Smooth muscle cell (in vitro differentiated cells): ENCODE results near the gene ZNF771. TPM values are rescaled to one million over a fixed set of nuclear protein-coding genes. Genes with fewer than 3 reads are reported as not detected.

Experiments used
- DNase-seq: peaks from one replicate; lab custom pipeline; 2025; ENCODE audit not compliant: unreplicated experiment; lab: John Stamatoyannopoulos, UW
- H2AFZ ChIP-seq: fragments of 200-600 bp; sonication (generic); 2 replicates; pipeline ENCODE4 v1.6.0; 2016; ENCODE audit warnings: antibody characterized with exemption, low read depth, mild to moderate bottlenecking
- H3F3A ChIP-seq: fragments of 200-600 bp; sonication (generic); 2 replicates; pipeline ENCODE4 v1.6.0; 2017; ENCODE audit warnings: antibody characterized with exemption, low read depth
- H3K27ac ChIP-seq: fragments of 200-600 bp; sonication (generic); 2 replicates; pipeline ENCODE4 v1.5.1; 2016; ENCODE audit warnings: low read depth, mild to moderate bottlenecking
- H3K27me3 ChIP-seq: fragments of 200-600 bp; sonication (generic); 2 replicates; pipeline ENCODE4 v1.6.1; 2016; ENCODE audit warnings: low read depth, mild to moderate bottlenecking
- H3K36me3 ChIP-seq: fragments of 200-600 bp; sonication (generic); 2 replicates; pipeline ENCODE4 v1.5.1; 2016; ENCODE audit warnings: low read depth
- H3K4me1 ChIP-seq: fragments of 200-600 bp; sonication (generic); 2 replicates; pipeline ENCODE4 v1.5.1; 2016; ENCODE audit warnings: low read depth
- H3K4me2 ChIP-seq: fragments of 200-600 bp; sonication (generic); 2 replicates; pipeline ENCODE4 v1.6.0; 2016; ENCODE audit warnings: mild to moderate bottlenecking
- H3K4me3 ChIP-seq: fragments of 200-600 bp; sonication (generic); 2 replicates; pipeline ENCODE4 v1.5.1; 2016; ENCODE audit warnings: mild to moderate bottlenecking
- H3K79me2 ChIP-seq: fragments of 200-600 bp; sonication (generic); 2 replicates; pipeline ENCODE4 v1.6.0; 2016; ENCODE audit warnings: low read depth, mild to moderate bottlenecking
- H3K9ac ChIP-seq: fragments of 200-600 bp; sonication (generic); 2 replicates; pipeline ENCODE4 v1.6.0; 2016; ENCODE audit warnings: low read depth
- H3K9me3 ChIP-seq: fragments of 200-600 bp; sonication (generic); replicated peaks from 2 replicates; pipeline ENCODE4 v1.5.1; 2016; ENCODE audit warnings: low read depth
- H4K20me1 ChIP-seq: fragments of 200-600 bp; sonication (generic); 2 replicates; pipeline ENCODE4 v1.6.0; 2016; ENCODE audit warnings: low read depth
- CTCF ChIP-seq: fragments of 200-600 bp; sonication (generic); IDR thresholded peaks from 2 replicates; pipeline ENCODE4 v1.5.1; 2017; ENCODE audit warnings: borderline replicate concordance, mild to moderate bottlenecking, antibody characterized with exemption; ENCODE audit not compliant: insufficient read depth, poor library complexity, severe bottlenecking
- WGBS: methylation state at CpG from one replicate; pipeline ENCODE4 v1.1.7; 2016; ENCODE audit warnings: low lambda C conversion rate; 5-methylcytosine and 5-hydroxymethylcytosine counted together
- polyA plus RNA-seq: library from polyadenylated mRNA; unstranded; fragments of >200 nt; fragmentation: Nextera tagmentation; extraction: Ambion mirVana; gene quantifications from 2 replicates; pipeline ENCODE4 v1.2.1, GENCODE V29; 2016
- total RNA-seq: library from RNA; depleted of rRNA; stranded (reverse); fragments of >200 nt; gene quantifications from 2 replicates; pipeline ENCODE4 v1.2.3, GENCODE V29; 2014

The ZNF771 gene
- total and polyA plus RNA-seq, 2 experiments from 2014 or later = 7.2 to 20.9 TPM

DNA sequence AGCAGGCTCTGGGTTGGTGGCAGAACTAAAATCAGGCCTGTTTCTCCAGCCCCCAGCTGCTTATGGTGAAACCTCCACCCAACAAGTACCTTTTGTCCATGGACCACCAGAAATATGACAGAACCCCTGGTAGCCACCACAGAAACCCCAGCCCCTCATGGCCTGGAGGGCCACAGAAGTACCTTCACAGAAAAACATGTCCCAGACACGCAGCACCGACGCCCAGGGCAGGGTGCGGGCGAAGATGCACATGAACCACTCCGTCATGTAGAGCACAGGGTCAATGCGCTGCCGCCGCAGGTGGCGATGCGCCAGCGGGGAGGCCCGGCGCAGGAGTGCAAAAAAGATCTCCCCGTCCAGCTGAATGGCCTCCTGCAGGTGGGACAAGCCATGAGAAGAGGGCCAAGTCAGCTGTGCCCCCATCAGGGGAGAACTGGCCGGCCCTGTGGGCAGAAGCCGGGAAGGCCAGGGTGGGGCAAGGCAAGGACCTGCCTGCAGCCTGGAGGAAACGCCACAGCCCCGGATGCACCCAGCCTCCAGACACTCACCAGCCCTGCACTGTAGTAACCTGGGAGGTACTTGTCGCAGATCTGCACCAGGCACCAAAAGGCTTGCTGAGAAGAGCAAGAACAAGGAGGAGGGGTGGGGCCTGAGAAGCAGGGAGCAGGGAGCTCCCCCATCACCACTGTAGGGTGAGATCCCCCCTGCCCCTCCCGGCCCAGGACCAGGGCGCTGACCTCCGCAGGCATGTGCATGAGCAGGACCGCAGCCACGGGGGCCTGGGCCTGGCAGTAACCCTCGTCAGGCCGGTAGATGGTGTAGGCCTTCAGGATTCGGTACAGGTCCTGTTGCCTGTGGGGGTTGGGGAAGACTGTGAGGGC is 48.2 kb upstream of the ZNF771 start:
- no peak overlapping the region for H3K9ac ChIP-seq
- 94% methylated on average over 28 of the region's 28 CpGs for WGBS
- H3K4me1 ChIP-seq = peaks cover 10% of the 10 kb centered on the region
- DNase-seq = no peak
- H3K4me3 ChIP-seq = no peak overlapping the region
- no peak for TF ChIP-seq CTCF
- no peaks in the 10 kb centered on the region for H3K27me3 ChIP-seq
- no peak overlapping the region for H3K4me2 ChIP-seq
- H3F3A ChIP-seq = no peaks in the 10 kb centered on the region
- H3K9me3 ChIP-seq = no peaks in the 10 kb centered on the region
- no peaks in the 10 kb centered on the region for H4K20me1 ChIP-seq
- H3K36me3 ChIP-seq = no peaks in the 10 kb centered on the region
- no peak overlapping the region for H3K27ac ChIP-seq
- peaks cover 49% of the 10 kb centered on the region for H3K79me2 ChIP-seq
- no peak overlapping the region for H2AFZ ChIP-seq

- no peak overlapping the region for H3K4me3 ChIP-seq
- H3K79me2 ChIP-seq = peaks cover 50% of the 10 kb centered on the region
- H3K4me1 ChIP-seq = peaks cover 8% of the 10 kb centered on the region
- DNase-seq = no peak
- H3K36me3 ChIP-seq = no peaks in the 10 kb centered on the region
- H3K27me3 ChIP-seq = no peaks in the 10 kb centered on the region
- H3K9ac ChIP-seq = no peak overlapping the region
- H3K27ac ChIP-seq = no peak overlapping the region
- TF ChIP-seq CTCF = no peak
- 85% methylated on average over 6 of the region's 6 CpGs for WGBS
- H4K20me1 ChIP-seq = peaks cover 5% of the 10 kb centered on the region
- H3F3A ChIP-seq = no peaks in the 10 kb centered on the region
- no peak overlapping the region for H3K4me2 ChIP-seq
- no peak overlapping the region for H2AFZ ChIP-seq
- H3K9me3 ChIP-seq = no peaks in the 10 kb centered on the region
Measured at GRCh38 chr16:30359871-30360170, 47.6 kb upstream of the ZNF771 start.

DNA sequence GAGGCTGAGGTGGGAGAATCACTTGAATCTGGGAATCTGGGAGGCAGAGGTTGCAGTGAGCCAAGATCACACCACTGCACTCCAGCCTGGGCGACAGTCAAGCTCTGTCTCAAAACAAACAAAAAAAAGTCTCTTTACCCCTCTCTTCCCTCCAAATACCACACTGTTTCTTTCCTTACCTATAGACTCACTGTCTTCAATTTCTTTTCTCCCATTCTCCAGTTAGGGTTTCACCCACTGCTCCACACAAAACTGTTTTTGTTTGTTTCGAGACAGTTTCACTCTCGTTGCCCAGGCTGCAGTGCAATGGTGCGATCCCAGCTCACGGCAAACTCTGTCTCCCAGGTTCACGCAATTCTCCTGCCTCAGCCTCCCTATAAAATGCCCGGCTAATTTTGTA is 46.2 kb upstream of the ZNF771 start:
- peaks cover 5% of the 10 kb centered on the region for H3K4me1 ChIP-seq
- no peaks in the 10 kb centered on the region for H3F3A ChIP-seq
- H3K9me3 ChIP-seq = no peaks in the 10 kb centered on the region
- no peak overlapping the region for H3K4me3 ChIP-seq
- H3K4me2 ChIP-seq = no peak overlapping the region
- over 99% methylated on average over 7 of the region's 7 CpGs for WGBS
- no peaks in the 10 kb centered on the region for H3K36me3 ChIP-seq
- H4K20me1 ChIP-seq = peaks cover 18% of the 10 kb centered on the region
- TF ChIP-seq CTCF = no peak
- H3K27me3 ChIP-seq = no peaks in the 10 kb centered on the region
- peaks cover 61% of the 10 kb centered on the region for H3K79me2 ChIP-seq
- H3K9ac ChIP-seq = no peak overlapping the region
- H2AFZ ChIP-seq = no peak overlapping the region
- H3K27ac ChIP-seq = no peak overlapping the region
- DNase-seq = no peak

DNA sequence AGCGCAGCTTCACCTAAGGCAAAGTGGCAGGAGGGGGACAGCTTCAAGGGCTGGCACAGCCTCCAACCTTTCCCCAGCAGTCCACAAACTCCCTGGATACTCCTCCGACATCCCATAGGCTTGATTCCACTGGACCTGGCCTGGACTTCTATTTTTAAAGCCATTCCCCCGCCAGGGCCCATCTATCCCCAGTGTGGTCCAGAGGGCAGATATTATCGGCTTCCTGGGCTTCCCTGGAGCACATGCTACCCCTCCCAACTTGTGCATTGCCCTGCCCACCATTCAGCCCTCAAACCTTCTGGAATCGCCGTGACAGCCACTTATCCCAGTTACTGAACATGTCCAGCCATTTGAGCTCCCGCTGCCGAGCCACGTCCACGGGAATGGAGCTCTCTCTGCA is 42.2 kb upstream of the ZNF771 start:
- no peaks in the 10 kb centered on the region for H3K9me3 ChIP-seq
- 100% methylated on average over 10 of the region's 10 CpGs for WGBS
- H3K79me2 ChIP-seq = peaks cover 95% of the 10 kb centered on the region
- no peak for DNase-seq
- H2AFZ ChIP-seq = no peak overlapping the region
- no peak overlapping the region for H3K4me3 ChIP-seq
- H3K36me3 ChIP-seq = no peaks in the 10 kb centered on the region
- peaks cover 54% of the 10 kb centered on the region for H4K20me1 ChIP-seq
- H3K27ac ChIP-seq = no peak overlapping the region
- no peak overlapping the region for H3K9ac ChIP-seq
- peaks cover 4% of the 10 kb centered on the region for H3F3A ChIP-seq
- no peaks in the 10 kb centered on the region for H3K27me3 ChIP-seq
- no peak for TF ChIP-seq CTCF
- H3K4me1 ChIP-seq = peaks cover 20% of the 10 kb centered on the region
- no peak overlapping the region for H3K4me2 ChIP-seq
